Stimulated activated CD4-positive, alpha-beta T cell treated with anti-CD3 and anti-CD28 coated beads, Interleukin-15, amount 100 ng/mL, for 1 hour (primary cell): Measurements from ENCODE around the gene AMTN.
"Not testable (repeated sequence)": the region's sequence is repeated elsewhere in the genome, so short reads cannot be mapped to it uniquely, and the experiment has no call there.

Experiments
- DNase-seq, 2 donors: peaks; one replicate each; pipeline ENCODE4 v3.0.0-alpha.2; 2020; ENCODE audit warnings: low read depth in 1 of 2, low spot score in 1 of 2

AMTN gene

GRCh38 chr4:70518269-70518668, at the start of gene AMTN:
Gene AMTN, plus strand, starts transcription at chr4:70518569. Its CDS starts 209 bp downstream, at chr4:70518778.
- no peak for DNase-seq

GRCh38 chr4:70471897-70472296, 46.5 kb upstream of the AMTN start, which contains the start of gene MUC7:
Gene MUC7, plus strand, starts transcription at chr4:70472197. Its CDS starts 1,825 bp downstream, at chr4:70474022.
- DNase-seq, result no peak

GRCh38 chr4:70473679-70474078, 44.7 kb upstream of the AMTN start:
- no peak for DNase-seq

GRCh38 chr4:70488748-70489147, 29.6 kb upstream of the AMTN start:
- no peak for DNase-seq

- DNase-seq, result no peak
Observed at GRCh38 chr4:70496231-70496630, 22.1 kb upstream of the AMTN start.

- DNase-seq, result not testable (repeated sequence)
Observed at GRCh38 chr4:70501838-70502237, 16.5 kb upstream of the AMTN start.

GRCh38 chr4:70504733-70505132, 13.6 kb upstream of the AMTN start:
- DNase-seq, result no peak

- peak in 1 of 2 donors; percentile 16 for DNase-seq
Observed at GRCh38 chr4:70505151-70505748, 13.1 kb upstream of the AMTN start.

GRCh38 chr4:70508801-70509200, 9.6 kb upstream of the AMTN start:
- no peak for DNase-seq

GRCh38 chr4:70511365-70511764, 7.0 kb upstream of the AMTN start:
- DNase-seq, result no peak

- no peak for DNase-seq
Observed at GRCh38 chr4:70515367-70516250, 2.8 kb upstream of the AMTN start.

- no peak for DNase-seq
Observed at GRCh38 chr4:70518716-70519115, 347 bp downstream of the AMTN start.

- no peak for DNase-seq
Observed at GRCh38 chr4:70522626-70523025, 4.3 kb downstream of the AMTN start.

GRCh38 chr4:70530997-70531396, 12.6 kb downstream of the AMTN start:
- DNase-seq, result no peak

- DNase-seq, result no peak
Observed at GRCh38 chr4:70531981-70532380, 13.6 kb downstream of the AMTN start.

- DNase-seq, result no peak
Observed at GRCh38 chr4:70533211-70533610, 14.8 kb downstream of the AMTN start.

GRCh38 chr4:70533791-70534190, 15.4 kb downstream of the AMTN start:
- no peak for DNase-seq

- not testable (repeated sequence) for DNase-seq
Observed at GRCh38 chr4:70534886-70535285, 16.5 kb downstream of the AMTN start.

- no peak for DNase-seq
Observed at GRCh38 chr4:70538869-70539268, 20.5 kb downstream of the AMTN start.

GRCh38 chr4:70544279-70544868, 26.0 kb downstream of the AMTN start:
- DNase-seq, result no peak

- DNase-seq, result no peak
Observed at GRCh38 chr4:70556856-70557255, 38.5 kb downstream of the AMTN start.

- DNase-seq, result no peak
Observed at GRCh38 chr4:70559211-70559830, 41.0 kb downstream of the AMTN start.
